ENCODE measurements around the gene DVL3.

DNA sequence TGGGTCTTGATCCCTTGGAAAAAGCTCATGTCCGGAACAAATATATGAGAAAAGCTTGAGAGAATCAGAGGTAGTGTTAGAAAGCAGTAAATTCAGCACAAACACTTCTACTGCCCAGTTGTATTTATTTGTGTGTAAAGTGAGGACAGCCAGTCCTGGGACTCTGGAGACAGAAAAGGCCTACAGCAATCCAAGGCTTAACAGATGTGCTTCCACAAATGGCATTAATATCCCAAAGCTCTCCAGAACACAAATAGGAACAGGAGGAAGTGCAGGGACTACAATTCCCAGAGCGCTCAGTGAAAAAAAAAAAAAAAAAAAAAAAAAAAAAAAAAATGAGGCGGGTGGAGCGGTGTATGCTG, 19.1 kb downstream of the DVL3 start:
- TF ChIP-seq, protein P1, sequence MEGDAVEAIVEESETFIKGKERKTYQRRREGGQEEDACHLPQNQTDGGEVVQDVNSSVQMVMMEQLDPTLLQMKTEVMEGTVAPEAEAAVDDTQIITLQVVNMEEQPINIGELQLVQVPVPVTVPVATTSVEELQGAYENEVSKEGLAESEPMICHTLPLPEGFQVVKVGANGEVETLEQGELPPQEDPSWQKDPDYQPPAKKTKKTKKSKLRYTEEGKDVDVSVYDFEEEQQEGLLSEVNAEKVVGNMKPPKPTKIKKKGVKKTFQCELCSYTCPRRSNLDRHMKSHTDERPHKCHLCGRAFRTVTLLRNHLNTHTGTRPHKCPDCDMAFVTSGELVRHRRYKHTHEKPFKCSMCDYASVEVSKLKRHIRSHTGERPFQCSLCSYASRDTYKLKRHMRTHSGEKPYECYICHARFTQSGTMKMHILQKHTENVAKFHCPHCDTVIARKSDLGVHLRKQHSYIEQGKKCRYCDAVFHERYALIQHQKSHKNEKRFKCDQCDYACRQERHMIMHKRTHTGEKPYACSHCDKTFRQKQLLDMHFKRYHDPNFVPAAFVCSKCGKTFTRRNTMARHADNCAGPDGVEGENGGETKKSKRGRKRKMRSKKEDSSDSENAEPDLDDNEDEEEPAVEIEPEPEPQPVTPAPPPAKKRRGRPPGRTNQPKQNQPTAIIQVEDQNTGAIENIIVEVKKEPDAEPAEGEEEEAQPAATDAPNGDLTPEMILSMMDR (IDR thresholded peaks at IDR 0.05; ENCODE audit: borderline replicate concordance, extremely low read depth, low read length, poor library complexity, severe bottlenecking), result no peak
- TF ChIP-seq EZH2 (IDR thresholded peaks at IDR 0.05; ENCODE audit: borderline replicate concordance, low read depth, low read length, severe bottlenecking), result no peak
